ENCODE data around the gene IFT20.
A peak's percentile ranks its signal among the peaks of the same experiment; 100 is the strongest.

The IFT20 gene

DNA sequence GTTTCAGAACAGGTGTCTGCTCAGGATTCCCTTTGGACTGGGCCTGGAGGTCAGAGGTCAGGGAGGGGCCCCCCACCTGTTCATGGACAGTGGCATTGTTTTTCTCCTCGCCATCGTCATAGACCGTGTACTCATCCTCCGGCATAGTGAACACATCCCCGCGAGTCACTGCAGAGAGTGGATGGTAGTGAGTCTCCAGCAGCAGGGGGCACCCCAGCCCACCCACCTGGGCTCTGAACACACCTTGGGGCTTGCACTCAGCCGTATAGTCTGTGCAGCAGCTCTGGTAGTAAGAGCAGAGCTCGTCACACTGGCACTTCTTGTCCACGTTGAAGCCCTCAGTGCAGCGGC, 34.4 kb upstream of the IFT20 start:
- Mint-ChIP-seq H3K4me1 (peaks cover 22% of the 10 kb centered on the region), H3K27me3 (no peaks in the 10 kb centered on the region), H3K4me3 (peak overlapping the region; percentile 90), H3K9me3 (no peaks in the 10 kb centered on the region), H3K36me3 (ENCODE audit: insufficient read depth) (peaks cover 10% of the 10 kb centered on the region), H3K27ac (ENCODE audit: low read depth) (no peak overlapping the region)
- ATAC-seq (replicated peaks; ENCODE audit: extremely low read depth, poor library complexity, severe bottlenecking) (no peak), DNase-seq (ENCODE audit: low spot score in 2 of 2) (no peak)

DNA sequence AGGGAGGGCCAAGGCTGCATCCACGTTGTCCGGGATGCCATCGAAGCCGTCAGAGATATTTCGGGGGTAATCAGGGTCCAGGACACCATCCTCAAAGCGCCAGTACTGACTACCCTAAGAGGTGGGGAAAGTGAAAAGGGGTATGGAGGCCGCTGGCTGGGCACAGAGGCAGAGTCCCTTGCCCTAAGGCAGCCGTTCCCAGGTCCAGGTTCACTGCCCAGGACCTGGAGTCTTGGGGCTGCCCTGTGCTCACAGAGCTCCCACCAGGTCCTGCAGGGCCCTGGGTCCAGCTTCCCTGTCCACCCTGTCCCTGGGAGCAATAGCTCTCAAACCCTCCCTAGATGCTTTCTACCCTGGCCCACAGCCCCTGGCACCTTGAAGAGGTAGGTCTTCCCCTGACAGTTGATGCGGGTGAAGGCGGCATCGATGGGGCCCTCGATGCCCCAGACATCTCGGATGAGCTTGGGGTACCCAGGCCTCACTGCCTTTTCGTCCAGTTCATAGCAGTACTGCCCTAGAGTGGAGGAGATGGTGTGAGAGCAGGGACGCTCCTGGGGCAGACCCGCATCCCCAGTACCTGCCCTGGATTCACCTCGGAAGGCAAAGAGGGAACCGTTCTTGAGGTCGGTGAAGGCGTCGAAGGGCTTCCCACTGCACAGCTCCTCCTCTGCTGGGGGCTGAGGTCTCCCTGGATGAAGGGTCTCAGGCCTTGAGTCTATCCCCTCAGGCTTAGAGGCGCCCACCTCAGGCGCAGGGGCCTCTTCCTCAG, 33.8 kb upstream of the IFT20 start:
- H3K36me3 Mint-ChIP-seq (ENCODE audit: insufficient read depth): peaks cover 7% of the 10 kb centered on the region
- ATAC-seq (replicated peaks; ENCODE audit: extremely low read depth, poor library complexity, severe bottlenecking): no peak
- peaks cover 22% of the 10 kb centered on the region for H3K4me1 Mint-ChIP-seq
- DNase-seq (ENCODE audit: low spot score in 2 of 2): no peak
- H3K4me3 Mint-ChIP-seq: no peak overlapping the region
- H3K27me3 Mint-ChIP-seq: no peaks in the 10 kb centered on the region
- no peaks in the 10 kb centered on the region for H3K9me3 Mint-ChIP-seq
- H3K27ac Mint-ChIP-seq (ENCODE audit: low read depth): no peak overlapping the region

DNA sequence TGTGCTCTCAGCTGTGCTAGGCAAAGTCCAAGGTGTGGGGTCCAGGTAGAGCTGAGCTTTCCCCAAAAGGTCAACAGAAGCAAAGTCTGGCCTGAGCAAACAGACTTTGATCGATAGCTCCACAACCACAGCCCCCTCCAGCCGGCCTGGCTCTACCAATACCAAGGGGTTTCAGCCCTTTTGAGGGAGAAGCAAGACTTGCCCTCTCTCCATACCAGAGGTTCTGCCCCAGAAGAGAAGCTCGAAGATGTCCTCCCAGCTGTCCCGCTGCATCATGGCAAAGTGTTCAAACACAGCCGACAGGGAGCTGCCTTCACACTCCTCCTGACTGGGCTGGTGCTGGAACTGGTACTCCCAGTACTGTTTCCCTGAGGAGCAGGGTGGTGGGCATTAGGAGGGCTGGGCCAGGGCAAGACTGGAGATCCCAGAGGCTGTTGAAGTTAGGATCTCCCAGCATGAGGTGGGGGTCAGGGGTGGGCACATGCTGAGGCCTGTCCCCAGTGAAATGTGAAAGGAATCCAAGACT, 33.1 kb upstream of the IFT20 start:
- H3K27me3 Mint-ChIP-seq: no peaks in the 10 kb centered on the region
- H3K36me3 Mint-ChIP-seq (ENCODE audit: insufficient read depth): peaks cover 10% of the 10 kb centered on the region
- H3K27ac Mint-ChIP-seq (ENCODE audit: low read depth): no peak overlapping the region
- DNase-seq (ENCODE audit: low spot score in 2 of 2): no peak
- peaks cover 18% of the 10 kb centered on the region for H3K4me1 Mint-ChIP-seq
- no peak overlapping the region for H3K4me3 Mint-ChIP-seq
- no peak for ATAC-seq (replicated peaks; ENCODE audit: extremely low read depth, poor library complexity, severe bottlenecking)
- H3K9me3 Mint-ChIP-seq: no peaks in the 10 kb centered on the region

DNA sequence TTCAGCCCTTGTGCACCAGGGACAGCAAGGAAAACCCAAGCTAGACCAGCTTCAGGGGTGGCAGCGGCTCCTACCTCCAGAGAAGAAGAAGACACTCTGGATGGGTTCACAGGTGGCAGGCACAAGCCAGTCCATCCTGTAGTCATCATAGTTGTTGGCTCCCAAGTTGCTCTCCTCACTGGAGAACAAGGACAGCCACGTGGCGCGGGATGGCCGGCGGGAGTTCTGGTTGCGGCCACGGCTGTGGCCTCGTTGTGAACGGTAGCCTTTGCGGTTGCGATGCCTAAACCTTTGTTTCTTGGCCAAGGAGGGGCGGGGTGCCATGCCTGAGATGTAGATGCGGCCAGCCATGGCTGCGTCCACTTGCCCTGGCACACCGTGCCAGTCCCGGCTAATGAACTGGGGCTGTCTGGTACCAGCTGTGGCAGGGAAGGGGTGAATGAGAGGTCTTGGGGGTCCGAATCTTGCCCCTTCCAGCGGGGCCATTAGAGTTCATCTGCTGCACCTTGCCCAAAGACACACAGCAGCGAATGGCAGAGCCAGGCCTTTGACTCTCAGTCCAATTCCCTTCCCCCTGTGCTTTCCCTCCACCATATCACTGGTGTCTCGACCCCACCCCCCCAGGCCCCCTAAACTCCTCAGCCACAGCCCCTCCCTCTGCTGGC, 32.5 kb upstream of the IFT20 start:
- H3K27me3 Mint-ChIP-seq: no peaks in the 10 kb centered on the region
- peaks cover 13% of the 10 kb centered on the region for H3K4me1 Mint-ChIP-seq
- no peak overlapping the region for H3K4me3 Mint-ChIP-seq
- peaks cover 10% of the 10 kb centered on the region for H3K36me3 Mint-ChIP-seq (ENCODE audit: insufficient read depth)
- no peak overlapping the region for H3K27ac Mint-ChIP-seq (ENCODE audit: low read depth)
- DNase-seq (ENCODE audit: low spot score in 2 of 2) (no peak), ATAC-seq (replicated peaks; ENCODE audit: extremely low read depth, poor library complexity, severe bottlenecking) (no peak)
- no peaks in the 10 kb centered on the region for H3K9me3 Mint-ChIP-seq

DNA sequence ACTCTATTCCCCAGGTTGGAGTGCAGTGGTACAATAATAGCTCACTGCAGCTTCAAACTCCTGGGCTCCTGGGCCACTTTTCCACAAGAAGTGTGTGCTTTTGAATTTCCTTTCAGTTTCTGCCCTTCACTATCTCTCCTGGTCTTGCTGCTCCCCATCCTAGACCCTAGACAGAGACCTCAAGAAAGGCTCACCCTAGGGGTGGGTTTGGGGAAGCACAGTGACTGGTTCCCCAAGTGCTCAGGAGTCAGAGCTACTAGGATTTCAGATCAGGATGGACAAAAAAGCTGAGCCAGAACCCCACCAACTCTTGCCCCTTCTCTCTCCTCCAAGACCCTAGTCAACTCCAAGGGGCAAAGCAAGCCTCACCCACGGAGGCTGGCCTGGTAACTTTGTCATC, 31.3 kb upstream of the IFT20 start:
- H3K4me3 Mint-ChIP-seq: no peak overlapping the region
- peaks cover 13% of the 10 kb centered on the region for H3K36me3 Mint-ChIP-seq (ENCODE audit: insufficient read depth)
- no peak for DNase-seq (ENCODE audit: low spot score in 2 of 2)
- peaks cover 7% of the 10 kb centered on the region for H3K4me1 Mint-ChIP-seq
- ATAC-seq (replicated peaks; ENCODE audit: extremely low read depth, poor library complexity, severe bottlenecking): no peak
- no peaks in the 10 kb centered on the region for H3K27me3 Mint-ChIP-seq
- no peaks in the 10 kb centered on the region for H3K9me3 Mint-ChIP-seq
- no peak overlapping the region for H3K27ac Mint-ChIP-seq (ENCODE audit: low read depth)

DNA sequence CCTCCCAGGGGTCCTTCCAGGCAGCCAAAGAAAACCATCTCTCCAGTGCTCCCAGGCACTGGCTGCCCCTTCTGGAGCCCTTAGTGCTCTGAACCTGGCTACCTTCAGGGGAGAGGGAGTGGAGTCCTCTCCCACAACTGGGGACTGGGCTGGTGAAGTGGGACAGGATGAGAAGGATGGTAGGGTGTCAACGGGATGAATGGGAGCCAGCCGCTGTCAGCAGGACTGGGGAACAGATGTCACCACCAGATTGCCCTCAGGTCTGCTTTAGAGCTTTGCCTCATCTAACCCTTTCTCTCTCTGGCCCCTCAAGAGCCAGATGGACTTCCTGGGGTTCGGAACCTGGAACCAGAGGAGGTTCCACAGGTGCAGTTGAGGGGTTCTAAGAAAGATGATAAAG, 30.2 kb upstream of the IFT20 start:
- no peak for ATAC-seq (replicated peaks; ENCODE audit: extremely low read depth, poor library complexity, severe bottlenecking)

DNA sequence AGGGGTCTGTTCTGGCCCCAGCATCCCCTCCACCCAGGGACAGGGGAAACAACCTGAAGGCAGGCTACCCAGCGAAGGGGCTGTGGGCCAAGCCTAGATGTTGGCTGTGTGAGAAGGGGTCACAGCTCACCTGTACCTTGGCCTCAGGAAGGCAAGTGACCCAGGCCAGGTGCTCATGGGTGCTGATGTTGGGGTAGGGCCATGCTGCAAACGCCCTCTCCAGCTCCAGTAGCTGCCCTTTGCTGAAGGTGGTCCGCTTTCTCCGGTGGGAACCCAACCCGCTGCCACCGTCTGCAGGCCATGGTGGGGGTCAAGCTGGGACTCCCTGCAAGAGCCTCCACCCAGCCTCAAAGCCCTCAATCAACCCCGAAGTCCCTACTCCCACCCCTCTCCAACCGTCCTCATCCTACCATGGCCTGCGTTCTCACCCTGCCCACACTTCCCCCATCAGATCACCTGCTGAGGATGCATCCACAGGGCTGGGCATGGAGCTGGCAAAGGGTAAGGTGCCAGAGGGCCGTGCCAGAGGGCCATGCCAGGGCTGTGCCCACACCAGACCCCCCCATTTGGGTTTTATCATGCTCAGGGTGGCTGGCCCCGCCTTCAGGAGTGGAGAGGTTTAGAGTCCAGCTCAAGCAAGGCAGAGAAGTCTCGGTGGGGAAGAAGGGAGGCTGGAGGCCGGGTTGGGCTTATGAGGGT, 29.5 kb upstream of the IFT20 start, which contains the start of gene SEBOX:
TSS of gene SEBOX (minus strand) at position 535 of the 699 bp plus-strand sequence. CDS start at position 487, 48 bp downstream.
- H3K4me3 Mint-ChIP-seq: no peak within 1 kb of the TSS
- no peaks in the 10 kb centered on the region for H3K27me3 Mint-ChIP-seq
- no peak for ATAC-seq (replicated peaks; ENCODE audit: extremely low read depth, poor library complexity, severe bottlenecking)
- H3K36me3 Mint-ChIP-seq (ENCODE audit: insufficient read depth): peaks cover 18% of the 10 kb centered on the region
- H3K4me1 Mint-ChIP-seq: no peaks in the 10 kb centered on the region
- no peak within 1 kb of the TSS for H3K27ac Mint-ChIP-seq (ENCODE audit: low read depth)
- H3K9me3 Mint-ChIP-seq: no peaks in the 10 kb centered on the region
- no peak for DNase-seq (ENCODE audit: low spot score in 2 of 2)

More for the DNA sequence above, 30.2 kb upstream of the IFT20 start:
- Mint-ChIP-seq H3K9me3 (no peaks in the 10 kb centered on the region), H3K36me3 (ENCODE audit: insufficient read depth) (peaks cover 18% of the 10 kb centered on the region), H3K4me3 (no peak overlapping the region), H3K27me3 (no peaks in the 10 kb centered on the region), H3K4me1 (no peaks in the 10 kb centered on the region), H3K27ac (ENCODE audit: low read depth) (no peak overlapping the region)
- no peak for DNase-seq (ENCODE audit: low spot score in 2 of 2)

DNA sequence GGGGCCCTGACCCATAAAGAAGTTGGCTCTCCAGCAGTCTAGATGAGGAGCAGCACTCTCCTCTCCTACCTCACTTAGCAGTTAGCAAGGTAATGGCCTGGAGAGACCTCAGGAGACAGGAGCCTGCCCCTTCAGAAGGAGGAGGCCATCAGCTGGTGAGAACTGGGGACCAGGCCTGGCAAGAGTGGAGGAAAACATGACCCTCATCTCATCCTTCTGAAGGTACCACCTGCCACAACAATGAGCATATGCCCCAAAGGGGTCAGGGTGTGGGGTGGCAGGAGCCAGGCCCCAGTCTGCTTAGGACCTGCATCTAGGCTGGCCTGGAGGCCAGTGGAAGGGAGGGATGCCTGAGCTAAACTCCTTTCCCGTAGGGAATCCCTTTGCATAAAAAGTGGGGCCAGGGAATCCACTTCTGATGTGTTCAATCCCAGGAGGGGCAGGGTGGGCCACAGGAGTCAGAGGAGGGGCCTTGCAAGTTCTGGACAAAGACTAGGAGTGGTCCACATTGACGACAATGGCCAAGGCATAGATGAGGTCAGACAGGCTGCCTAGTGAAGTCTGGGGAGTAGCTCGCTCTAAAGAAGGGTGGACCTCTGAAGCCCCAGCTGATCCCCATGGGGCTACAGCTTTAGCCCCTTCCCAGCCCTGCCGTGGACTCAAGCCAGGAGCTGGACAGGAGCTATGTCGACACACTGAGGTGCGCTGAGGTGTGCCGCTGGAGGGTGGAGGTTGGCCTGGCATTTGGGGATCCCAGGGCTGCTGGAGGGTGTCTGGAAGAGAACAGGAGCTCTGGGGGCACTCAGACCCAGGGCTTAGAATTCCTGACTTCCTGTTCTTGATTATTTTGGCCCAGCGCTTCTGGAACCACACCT, 28.7 kb upstream of the IFT20 start:
- no peak overlapping the region for H3K4me3 Mint-ChIP-seq
- no peaks in the 10 kb centered on the region for H3K9me3 Mint-ChIP-seq
- no peaks in the 10 kb centered on the region for H3K4me1 Mint-ChIP-seq
- H3K27me3 Mint-ChIP-seq: no peaks in the 10 kb centered on the region
- no peak overlapping the region for H3K27ac Mint-ChIP-seq (ENCODE audit: low read depth)
- DNase-seq (ENCODE audit: low spot score in 2 of 2): no peak
- H3K36me3 Mint-ChIP-seq (ENCODE audit: insufficient read depth): peaks cover 22% of the 10 kb centered on the region
- ATAC-seq (replicated peaks; ENCODE audit: extremely low read depth, poor library complexity, severe bottlenecking): no peak

DNA sequence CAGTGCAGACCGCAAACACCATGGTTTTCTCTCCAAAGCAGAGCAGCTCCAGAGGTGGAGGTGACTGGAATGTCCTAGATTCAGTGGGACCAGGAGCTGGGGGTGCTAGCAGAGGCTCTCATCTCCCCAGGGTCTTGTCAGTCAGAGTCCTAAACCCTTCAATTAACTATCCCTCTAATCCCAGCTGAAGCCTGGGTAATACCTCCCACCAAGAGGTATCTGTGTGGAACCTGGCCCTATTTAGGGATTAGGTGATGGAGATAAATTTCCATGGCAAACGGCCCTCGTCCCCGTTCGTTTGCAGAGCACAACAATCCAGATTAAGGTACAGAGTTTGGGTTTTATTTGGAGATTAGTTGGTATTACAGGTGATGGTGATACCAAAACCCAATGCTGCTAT, 27.9 kb upstream of the IFT20 start:
- Mint-ChIP-seq H3K4me3 (no peak overlapping the region), H3K27me3 (no peaks in the 10 kb centered on the region), H3K36me3 (ENCODE audit: insufficient read depth) (peaks cover 26% of the 10 kb centered on the region), H3K27ac (ENCODE audit: low read depth) (no peak overlapping the region), H3K4me1 (peaks cover 3% of the 10 kb centered on the region), H3K9me3 (no peaks in the 10 kb centered on the region)
- no peak for ATAC-seq (replicated peaks; ENCODE audit: extremely low read depth, poor library complexity, severe bottlenecking)
- DNase-seq (ENCODE audit: low spot score in 2 of 2): no peak

DNA sequence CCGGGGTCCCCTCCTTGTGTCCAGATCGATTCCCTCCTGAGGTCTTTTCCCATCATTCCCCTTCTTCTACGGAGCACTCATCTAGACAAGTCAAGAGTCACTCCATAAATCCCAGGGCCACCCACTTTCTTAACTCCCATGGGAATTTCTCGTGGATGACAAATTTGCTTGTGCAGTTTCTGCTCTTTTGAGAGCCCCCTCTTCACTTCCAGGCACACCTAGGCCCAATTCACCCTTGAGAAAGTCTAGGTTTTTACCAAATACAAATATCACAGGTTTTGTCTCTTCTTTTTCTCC, 22.6 kb upstream of the IFT20 start:
- Mint-ChIP-seq H3K4me1 (peaks cover 25% of the 10 kb centered on the region), H3K9me3 (no peaks in the 10 kb centered on the region), H3K36me3 (ENCODE audit: insufficient read depth) (peaks cover 39% of the 10 kb centered on the region), H3K4me3 (peak overlapping the region; percentile 93), H3K27me3 (no peaks in the 10 kb centered on the region), H3K27ac (ENCODE audit: low read depth) (peak overlapping the region; percentile 94)
- ATAC-seq (replicated peaks; ENCODE audit: extremely low read depth, poor library complexity, severe bottlenecking) (no peak), DNase-seq (ENCODE audit: low spot score in 2 of 2) (no peak)

DNA sequence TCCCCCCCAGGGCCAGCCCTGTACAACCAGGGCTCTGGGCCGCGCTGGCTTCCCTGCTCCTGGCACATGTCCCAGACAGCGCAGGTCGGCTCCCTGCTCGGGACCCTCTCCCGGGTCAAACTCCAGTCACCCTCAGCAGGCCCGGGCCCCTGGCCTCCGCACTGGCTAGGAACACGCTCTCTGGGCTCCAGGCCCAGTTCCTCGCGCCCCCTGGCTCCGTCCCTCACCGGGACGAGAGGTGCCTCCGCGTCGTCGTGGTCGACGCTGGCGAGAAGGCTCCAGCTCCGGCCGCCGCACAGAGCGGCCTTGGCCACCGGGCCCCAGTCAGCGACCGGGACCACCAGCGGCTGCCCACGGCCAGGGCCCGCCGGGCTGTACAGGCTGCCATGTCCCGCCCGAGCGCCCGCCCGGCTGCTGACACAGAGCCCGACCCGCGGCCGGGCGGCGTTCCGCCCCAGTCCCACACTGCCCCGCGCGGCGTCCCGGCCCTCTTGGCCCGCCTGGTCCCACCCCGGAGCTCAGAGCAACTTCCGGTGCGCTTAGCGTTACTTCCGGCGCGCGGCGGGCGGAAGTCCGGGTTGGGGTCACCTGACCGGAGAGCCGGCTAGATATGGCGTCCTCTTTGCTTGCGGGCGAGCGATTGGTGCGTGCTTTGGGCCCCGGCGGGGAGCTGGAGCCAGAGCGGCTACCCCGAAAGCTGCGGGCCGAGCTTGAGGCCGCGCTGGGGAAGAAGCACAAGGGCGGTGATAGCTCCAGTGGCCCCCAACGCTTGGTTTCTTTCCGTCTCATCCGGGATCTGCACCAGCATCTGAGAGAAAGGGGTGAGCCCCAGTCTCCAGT, 22.0 kb upstream of the IFT20 start, which contains the start of gene POLDIP2:
TSS of gene POLDIP2 (minus strand) at position 467 of the 840 bp plus-strand sequence. CDS start at position 388, 79 bp downstream.
- Mint-ChIP-seq H3K36me3 (ENCODE audit: insufficient read depth) (peaks cover 42% of the 10 kb centered on the region), H3K4me3 (peak within 1 kb of the TSS; percentile 93), H3K27me3 (no peaks in the 10 kb centered on the region), H3K27ac (ENCODE audit: low read depth) (peak within 1 kb of the TSS; percentile 94), H3K4me1 (peaks cover 25% of the 10 kb centered on the region), H3K9me3 (no peaks in the 10 kb centered on the region)
- peak; percentile 91 to 94 for DNase-seq (ENCODE audit: low spot score in 2 of 2)
- ATAC-seq (replicated peaks; ENCODE audit: extremely low read depth, poor library complexity, severe bottlenecking): peak; percentile 100

Measured in central memory CD8-positive, alpha-beta T cell (primary cell).